ENCODE results near the gene MAP1LC3A. TPM values are rescaled to one million over a fixed set of nuclear protein-coding genes. Genes with fewer than 3 reads are reported as not detected.

The MAP1LC3A gene
- total RNA-seq, 1 donor from 2014 or later: 27.2 TPM

DNA sequence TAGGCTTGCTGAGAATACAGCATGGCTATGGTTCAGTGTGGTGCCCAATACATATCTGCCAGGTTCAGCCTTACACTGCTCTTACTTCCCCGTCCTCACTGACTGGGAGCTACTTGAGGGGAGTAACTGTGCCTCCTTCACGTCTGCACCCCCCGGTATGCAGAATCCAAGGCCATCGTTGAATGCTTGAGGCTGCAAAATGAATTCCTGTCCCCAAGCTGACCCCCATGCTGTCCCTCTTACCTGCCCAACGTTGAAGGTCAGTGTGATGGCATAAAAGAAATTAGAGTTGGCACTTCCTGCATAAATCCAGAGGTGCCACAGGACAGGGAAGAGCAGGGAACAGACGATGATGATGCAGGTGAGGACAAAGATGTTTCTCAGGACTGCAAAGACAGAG lies 16.3 kb downstream of the MAP1LC3A start:
- no peak for DNase-seq (ENCODE audit: low spot score)

DNA sequence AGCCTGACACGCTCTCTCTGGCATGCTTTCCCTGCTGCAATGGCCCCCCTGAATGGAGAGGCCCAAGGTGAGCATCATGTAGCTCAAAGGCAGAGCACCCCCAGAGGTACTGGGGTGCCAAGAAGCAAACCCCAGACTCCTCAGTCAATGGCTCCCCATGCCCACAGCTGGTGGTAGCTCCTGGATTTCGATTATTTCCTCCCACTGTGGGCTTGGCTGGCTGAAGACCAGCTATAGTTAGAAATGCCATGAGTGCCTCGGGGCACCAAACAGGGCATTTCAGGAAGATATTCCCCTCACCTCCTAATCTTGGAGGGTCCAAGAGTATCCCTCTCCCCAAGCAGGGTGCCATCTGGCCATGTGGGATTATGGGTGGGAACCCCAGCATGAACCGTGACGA lies 16.8 kb downstream of the MAP1LC3A start:
- DNase-seq (ENCODE audit: low spot score): no peak

DNA sequence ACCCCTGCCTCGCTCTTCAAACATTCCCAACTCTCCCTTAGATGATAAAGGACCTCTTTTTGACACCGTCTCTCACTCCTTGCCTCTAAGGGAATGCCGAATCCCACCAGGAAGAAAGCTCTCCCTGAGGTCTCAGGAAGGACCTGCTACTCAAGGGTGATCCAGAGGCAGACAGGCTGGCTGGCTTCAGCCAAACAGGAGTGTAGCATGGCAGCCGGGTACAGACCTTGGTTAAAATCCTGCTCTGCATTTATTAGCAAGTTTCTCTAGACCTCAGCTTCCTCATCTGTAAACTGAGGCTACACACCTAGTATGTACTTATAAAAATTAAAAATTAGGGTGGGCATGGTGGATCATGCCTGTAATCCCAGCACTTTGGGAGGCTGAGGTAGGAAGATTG lies 17.2 kb downstream of the MAP1LC3A start:
- no peak for DNase-seq (ENCODE audit: low spot score)

DNA sequence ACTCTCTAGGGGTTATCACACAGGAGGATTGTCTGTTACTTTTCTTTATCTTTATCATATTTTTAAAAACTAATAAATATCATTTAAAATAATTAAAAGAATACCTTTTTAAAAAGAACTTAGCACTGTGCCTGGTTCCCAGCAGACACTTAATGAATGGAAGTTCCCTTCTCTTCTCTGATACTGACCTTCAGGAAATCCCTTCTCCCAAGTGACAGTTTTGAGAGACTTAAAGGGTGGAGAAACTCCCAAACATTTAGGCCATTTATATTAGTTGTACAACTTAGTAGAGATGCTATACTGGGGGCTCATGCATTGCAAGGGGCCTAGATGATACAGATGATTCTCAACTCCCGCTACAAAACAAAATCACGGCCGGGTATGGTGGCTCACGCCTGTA lies 18.5 kb downstream of the MAP1LC3A start:
- DNase-seq (ENCODE audit: low spot score): no peak

DNA sequence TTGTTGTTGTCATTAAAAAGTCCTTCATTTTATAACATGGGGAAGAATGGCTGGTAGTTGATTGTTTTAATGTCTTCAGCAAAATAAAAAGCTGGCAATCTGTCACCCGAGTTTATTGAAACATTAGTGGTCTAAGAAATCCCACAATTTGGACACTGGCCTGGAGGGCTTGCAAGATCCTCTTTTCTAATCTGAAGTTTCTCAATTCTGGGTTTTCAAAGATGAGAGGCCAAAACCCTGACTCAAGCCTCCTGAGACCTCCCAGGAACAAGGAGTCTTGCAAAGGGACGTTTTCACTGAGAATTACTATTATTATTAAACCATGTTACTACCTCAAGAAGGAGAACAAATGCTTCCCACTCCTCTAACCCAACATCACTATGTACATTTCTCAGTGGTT lies 19.5 kb downstream of the MAP1LC3A start:
- no peak for DNase-seq (ENCODE audit: low spot score)

DNA sequence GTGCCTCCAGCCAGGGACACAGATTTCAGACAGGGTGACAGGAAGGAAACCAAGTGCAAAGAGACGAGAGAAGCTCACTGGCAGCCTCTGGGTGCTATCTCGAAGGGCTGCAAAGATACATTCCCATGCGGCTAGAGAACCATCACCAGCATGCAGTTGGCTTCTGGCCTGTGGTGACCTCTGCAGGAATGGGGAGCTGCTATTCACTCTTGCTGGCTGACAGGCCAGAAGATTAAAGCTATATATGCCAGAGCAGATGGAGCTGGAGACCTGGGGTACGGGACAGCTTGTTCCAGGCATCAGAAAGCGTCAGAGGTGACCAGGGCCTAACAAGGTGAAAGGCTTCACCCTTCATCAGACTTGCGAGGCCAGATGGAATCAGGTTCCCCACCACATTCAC lies 20.0 kb downstream of the MAP1LC3A start:
- no peak for DNase-seq (ENCODE audit: low spot score)

DNA sequence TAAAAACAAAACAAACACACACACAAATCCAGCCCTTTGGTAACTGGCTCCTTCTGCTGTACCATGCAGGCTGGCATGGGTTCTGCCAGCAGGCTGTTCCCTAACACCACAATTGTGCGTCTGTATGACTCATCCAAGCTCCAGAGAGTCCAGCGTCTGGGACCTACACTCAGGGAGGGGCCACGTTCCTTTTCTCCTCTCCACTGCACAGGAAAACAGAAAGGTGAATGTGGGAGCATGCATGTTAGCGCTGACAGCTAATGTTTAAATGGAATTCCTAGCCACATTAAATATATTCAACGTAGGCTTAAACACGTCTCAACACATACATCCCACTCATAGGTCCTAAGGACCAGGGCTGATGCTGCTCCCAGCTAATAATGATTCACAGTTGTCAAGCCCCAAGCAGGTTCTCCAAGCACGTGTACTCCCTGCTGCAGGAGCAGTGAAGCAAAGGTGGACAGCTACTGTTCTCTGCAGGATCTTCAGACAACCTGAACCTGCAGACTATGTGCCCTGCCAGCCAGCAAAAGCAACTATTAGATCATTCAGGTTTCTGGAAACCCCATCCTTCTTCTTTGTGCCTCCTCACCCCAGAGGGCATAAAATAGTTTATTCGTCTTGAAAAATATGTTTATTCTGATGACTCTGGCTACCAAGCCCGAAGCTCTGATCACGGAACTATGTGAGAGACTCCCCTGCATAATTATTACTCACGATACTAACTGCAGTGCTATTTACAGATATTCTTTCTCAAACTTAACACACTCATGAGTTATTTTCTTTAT lies 20.9 kb downstream of the MAP1LC3A start:
- DNase-seq (ENCODE audit: low spot score): peak; percentile 78

DNA sequence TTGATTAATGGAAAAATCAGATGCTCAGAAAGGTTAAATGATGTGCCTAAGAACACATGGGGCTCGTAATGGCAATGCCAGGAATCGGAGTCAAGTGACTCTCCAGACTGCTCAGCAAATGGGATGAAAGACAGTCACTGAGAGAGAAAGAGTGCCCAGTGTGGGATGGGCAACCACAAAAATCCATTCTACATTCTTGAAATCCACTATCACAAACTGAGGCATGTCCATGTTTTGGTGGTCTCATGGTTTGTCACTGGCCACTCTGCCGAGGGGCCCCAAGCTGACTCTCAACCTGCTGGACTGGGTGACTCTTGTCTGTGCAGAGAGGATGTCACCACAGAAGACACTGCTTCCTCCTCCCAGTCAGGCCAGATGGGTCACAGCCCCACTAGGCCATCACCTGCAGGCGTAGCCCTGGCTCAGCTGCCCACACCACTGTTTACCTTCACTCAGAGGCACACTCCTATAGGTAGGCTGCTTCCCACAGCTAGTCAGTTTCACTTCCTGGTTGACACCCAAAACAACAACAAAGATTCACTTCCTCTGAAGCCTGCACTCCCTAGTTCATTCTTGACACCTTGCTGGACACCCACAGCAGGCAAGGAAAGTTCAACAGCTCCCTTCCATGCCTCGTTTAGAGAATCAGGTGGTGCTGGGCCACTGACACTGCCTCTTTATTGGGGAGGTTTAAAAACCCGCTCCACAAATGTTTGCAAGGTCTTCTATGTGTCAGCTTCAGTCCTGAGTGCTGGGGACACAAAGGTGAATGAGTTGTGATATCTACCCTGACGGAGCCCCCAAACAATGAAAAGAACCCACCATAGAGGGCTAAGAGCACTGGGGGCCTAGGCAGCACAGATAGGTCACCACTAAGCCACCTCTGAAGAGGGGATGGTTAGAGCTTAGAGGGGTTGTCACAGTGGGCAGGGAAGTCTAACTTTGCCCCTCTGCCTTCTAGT lies 21.7 kb downstream of the MAP1LC3A start:
- DNase-seq (ENCODE audit: low spot score): no peak

DNA sequence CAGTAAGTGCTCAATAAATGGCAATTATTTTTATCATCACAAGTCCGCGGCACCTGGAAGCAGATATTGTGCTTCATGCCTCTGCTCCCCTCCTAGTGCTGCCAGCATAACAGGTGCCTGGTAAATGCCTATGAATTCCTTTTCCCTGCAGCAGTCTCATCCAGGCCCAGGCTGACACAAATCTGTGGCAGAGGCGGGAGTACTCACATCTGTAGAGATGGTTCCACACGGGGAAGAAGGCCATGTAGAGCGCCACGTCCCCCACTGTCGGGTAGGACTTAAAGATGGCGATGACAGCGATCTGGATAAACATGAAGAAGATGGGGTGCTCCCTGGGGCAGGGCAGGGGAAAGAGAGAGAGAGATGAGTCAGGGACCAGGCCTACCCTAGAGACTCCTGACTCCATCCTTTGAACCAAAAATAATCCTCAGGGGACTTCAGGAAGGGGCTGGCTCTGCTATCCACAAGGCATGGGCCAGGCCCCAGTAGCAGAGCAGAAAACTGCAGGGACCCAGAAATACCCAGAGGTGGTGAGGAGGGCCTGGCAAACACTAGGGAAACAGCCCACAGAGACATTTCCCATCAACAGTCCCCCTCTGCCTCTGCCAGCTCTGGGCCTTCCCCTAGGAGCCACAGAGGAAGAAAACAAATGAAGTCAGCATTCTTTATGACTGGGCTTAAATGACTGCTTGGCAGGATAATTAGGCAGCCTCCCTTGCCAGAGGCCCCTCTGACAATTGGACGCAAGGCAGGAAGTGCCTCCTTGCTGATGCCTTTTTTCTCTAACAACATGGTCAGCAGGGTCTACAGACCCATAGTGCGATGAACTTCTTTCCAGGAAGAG lies 23.0 kb downstream of the MAP1LC3A start:
- DNase-seq (ENCODE audit: low spot score): peak; percentile 48

DNA sequence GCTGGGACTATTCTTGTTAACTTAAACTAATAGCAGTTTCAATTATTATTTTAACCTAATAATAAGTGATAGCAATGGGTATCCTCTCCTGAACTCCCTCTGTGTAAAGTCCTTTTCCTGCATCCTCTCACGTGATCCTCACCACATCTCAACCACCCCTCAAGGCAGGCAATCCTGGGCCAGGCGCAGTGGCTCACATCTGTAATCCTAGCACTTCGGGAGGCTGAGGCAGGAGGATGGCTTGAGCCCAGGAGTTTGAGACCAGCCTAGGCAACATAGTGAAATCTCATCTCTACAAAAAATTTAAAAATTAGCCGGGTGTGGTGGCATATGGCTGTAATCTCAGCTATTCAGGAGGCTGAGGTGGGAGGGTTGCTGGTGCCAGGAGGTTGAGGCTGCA lies 23.7 kb downstream of the MAP1LC3A start:
- no peak for DNase-seq (ENCODE audit: low spot score)

DNA sequence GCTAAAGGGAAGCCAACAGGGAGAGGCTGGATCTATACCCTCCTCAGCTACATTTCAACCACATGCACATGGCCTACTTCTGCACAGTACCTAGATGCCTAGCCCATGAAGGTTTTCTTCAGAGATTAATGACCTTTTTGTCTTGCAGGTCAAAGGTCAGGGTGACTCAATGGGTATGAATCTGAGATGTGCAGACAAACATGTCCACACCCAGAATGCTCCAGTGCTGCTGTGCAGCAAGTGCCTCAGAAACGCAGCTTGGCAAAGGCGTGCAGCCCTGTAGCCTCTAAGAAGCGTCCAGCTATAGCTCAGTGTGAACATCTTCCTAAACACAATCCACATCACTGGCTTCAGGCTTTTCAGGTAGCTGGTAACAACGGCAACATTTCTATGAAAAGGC lies 24.4 kb downstream of the MAP1LC3A start:
- DNase-seq (ENCODE audit: low spot score): no peak

DNA sequence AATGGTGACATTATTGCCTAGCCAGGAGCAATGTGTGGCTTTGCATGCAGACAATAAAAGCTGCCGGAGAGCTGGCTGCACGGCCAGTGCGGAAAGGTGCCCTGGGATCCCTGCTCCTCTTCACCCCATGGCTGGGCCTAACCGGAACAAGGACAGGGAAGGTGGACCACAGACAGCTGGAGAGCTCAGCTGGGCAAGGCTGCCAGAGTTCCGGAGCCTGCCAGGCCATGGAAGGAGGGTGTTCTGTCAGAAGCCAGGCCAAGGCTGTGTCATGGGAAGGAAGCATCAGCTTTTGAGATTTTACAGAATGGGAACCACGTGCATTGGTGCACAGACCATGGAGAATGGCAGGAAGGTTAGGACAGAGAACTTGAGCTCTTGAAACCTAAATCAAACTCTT lies 25.0 kb downstream of the MAP1LC3A start:
- DNase-seq (ENCODE audit: low spot score): no peak

DNA sequence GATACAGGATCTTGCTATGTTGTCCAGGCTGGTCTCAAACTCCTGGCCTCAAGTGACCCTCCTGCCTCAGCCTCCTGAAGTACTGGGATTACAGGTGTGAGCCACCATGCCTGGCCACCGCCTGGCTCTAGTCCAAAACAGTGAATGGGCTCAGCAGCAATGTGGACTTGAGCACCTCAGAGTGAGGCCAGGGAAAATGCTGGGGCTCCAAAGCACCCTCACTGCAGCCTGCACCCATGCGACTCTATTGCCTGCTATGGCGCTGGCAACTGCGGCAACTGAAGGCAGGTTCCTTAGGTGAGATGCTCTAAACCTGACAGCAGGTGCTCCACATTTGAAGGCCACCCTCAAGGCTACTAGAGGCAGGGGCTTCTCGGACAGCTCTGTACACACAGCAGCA lies 26.5 kb downstream of the MAP1LC3A start:
- no peak for DNase-seq (ENCODE audit: low spot score)

DNA sequence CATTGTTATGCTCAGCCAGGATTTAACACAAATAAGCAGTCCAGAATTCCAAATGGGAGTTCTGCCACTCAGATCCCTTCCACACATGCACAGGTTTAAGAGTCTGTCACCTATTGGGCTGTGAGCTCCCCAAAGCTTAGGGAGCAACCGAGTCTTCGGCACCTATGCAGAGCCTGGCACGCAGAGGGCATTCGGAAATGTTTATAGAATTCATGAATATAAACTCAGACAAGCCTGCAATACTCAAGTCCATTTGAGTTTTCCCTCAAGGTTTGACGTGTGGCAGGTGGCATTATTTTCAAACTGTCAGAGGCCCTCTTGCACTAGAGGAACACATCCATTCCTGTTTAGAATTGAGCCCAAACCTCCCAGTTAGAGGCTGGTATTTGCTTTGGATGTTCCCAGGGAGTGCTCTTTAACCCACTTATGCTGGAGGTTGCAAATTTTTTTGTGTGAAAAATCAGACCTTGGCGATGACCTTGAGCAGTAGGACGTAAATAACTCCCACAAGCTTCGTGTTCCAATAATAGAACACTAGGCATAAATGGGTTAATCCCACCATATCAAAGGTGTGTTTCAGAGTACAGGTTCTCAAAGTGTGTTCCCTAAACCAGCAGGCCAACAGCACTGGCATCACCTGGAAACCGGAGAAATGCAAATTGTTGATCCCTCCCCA lies 28.1 kb downstream of the MAP1LC3A start:
- no peak for DNase-seq (ENCODE audit: low spot score)

DNA sequence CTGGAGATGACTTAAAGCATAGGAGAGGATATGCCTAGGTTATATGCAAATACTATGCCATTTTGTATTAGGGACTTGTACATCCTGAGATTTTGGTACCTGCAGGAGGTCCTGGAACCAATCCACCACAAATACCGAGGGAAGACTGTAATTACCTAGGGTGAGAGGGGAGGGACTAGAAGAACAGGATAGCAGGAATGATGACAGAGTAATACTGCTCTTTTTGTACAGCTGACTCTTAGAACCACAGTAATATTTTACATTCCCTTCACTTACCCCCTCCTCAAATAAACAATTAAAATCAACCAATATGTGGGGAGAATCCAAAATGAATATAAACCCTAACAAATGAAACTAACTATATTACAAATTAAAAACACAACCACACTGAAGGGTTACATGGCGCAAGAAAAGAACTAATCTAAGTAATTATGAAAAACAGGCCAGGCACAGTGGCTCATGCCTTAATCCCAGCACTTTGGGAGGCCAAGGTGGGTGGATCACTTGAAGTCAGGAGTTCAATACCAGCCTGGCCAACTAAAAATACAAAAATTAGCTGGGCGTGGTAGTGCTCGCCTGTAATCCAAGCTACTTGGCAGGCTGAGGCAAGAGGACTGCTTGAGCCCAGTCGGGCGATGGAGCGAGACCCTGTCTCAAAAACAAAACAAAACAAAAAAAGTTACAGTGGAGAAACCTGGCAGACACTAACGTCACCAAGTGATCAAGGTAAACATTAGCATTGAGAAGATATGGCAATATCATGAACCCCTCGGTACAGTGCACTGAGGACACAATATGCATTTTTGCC lies 37.1 kb downstream of the MAP1LC3A start:
- DNase-seq (ENCODE audit: low spot score): no peak

DNA sequence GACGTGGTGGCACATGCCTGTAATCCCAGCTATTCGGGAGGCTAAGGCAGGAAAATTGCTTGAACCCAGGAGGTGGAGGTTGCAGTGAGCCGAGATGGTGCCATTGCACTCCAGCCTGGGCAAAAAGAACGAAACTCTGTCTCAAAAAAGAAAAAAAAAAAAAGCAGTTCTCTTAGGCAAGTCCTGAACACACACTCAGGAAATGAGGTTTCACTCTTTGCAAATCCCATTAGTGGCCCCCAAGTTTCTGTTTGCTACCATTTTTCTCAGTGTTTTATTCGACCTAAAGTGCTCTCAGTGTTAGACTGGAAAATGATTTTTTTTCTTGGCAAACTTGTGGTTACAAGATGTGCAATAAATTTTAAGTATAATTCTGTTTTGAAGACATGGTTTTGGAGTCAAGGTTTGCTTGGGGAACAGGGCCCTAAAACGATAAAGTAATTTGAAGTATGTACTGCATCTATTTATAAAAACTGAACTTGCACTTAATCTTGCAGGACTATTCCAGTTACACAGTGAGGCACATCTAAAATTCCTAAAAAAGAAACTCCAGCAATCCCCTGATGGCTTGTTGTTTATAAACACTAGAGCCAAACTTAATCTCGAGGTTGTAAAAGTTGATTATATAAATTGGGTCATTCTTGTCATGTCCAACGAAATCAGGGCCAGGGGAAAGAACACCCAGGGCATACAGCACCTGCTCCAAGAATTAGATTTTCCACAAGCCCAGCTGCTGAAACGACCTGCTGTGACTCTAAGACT lies 42.6 kb downstream of the MAP1LC3A start:
- DNase-seq (ENCODE audit: low spot score): no peak

DNA sequence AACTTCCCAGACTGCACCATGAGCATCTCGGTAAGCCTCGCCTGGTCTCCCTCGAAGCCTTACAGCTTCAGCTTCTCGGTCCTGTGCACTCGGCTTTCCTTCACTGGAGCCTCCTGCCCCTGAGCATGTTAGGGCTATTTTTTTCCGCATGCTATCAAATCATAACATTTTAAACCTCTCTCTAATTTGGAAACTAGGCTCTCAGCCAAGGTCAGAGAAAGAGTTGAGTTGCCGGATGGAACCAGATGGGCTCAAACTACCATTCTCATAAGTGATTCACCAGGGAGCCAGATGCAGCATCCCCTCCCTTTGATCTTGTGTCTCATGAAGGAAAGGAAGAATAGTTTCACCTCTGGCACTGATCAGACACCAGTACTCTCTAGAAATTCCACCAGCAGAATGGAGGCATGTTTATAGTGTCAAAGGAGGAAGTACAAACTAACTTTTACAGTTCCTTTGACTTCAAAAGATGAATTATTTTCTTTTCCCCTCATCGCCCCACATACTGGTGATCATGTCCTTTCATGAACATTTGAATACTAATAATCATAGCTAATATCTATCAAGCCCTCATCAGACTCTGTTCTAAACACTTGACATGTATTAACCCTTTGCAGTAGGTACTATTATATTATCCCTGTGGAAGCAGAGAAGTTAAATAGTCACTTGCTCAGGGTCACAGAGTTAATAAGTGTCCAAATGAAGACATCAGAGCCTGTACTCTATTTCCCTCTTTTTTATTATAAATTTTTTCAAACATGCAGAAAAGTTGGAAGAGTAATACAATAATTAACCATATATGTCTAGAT lies 46.7 kb downstream of the MAP1LC3A start:
- peak; percentile 68 for DNase-seq (ENCODE audit: low spot score)

DNA sequence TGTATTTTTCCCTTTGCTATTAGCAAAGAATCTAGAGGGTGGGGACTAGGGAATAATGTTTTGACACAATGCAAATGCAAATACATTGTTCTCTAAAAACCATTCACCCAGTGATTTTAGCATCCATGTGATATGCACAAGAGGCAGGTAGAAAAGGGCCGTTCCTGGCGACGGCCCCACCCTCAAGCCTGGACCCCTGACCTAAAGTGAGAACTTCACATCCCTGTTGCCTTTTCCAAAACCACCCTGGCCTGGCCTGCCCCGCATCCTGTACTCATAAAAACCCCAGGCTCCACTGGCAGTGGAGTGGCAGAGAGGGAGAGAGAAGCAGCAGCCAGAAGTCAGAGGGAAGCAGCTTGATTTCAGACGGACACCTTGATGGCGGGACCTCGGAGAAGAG lies 48.5 kb downstream of the MAP1LC3A start:
- DNase-seq (ENCODE audit: low spot score): no peak
